GM18507 (cell line): ENCODE results near the gene LRIG3.
"Not testable (repeated sequence)": the region's sequence is repeated elsewhere in the genome, so short reads cannot be mapped to it uniquely, and the experiment has no call there.

ENCODE experiments used
- DNase-seq: peaks from one replicate; pipeline ENCODE4 v3.0.0; 2011; ENCODE audit warnings: low read depth; ENCODE audit not compliant: insufficient read length; ENCODE audit errors: extremely low spot score
- FAIRE-seq: peaks from 2 replicates; lab custom pipeline; 2011; peaks lifted over from hg19 to GRCh38; lab: Jason Lieb, UNC

The LRIG3 gene

GRCh38 chr12:58914457-58914856 is 5.8 kb downstream of the LRIG3 start:
- no peak for FAIRE-seq
- no peak for DNase-seq

GRCh38 chr12:58907391-58907790 is 12.9 kb downstream of the LRIG3 start:
- DNase-seq (no peak), FAIRE-seq (no peak)

- DNase-seq: no peak
- no peak for FAIRE-seq
Observed at GRCh38 chr12:58906917-58907316, 13.4 kb downstream of the LRIG3 start.

GRCh38 chr12:58905422-58905821 is 14.9 kb downstream of the LRIG3 start:
- DNase-seq (no peak), FAIRE-seq (no peak)

- not testable (repeated sequence) for FAIRE-seq, DNase-seq
Observed at GRCh38 chr12:58902726-58903125, 17.6 kb downstream of the LRIG3 start.

- DNase-seq: no peak
- FAIRE-seq: no peak
Observed at GRCh38 chr12:58901664-58902063, 18.6 kb downstream of the LRIG3 start.

- FAIRE-seq (no peak), DNase-seq (no peak)
Observed at GRCh38 chr12:58897969-58898368, 22.3 kb downstream of the LRIG3 start.

GRCh38 chr12:58896278-58896677 is 24.0 kb downstream of the LRIG3 start:
- FAIRE-seq (no peak), DNase-seq (no peak)

GRCh38 chr12:58895053-58895452 is 25.3 kb downstream of the LRIG3 start:
- FAIRE-seq: no peak
- no peak for DNase-seq

GRCh38 chr12:58894040-58894439 is 26.3 kb downstream of the LRIG3 start:
- FAIRE-seq: no peak
- no peak for DNase-seq

GRCh38 chr12:58893495-58893894 is 26.8 kb downstream of the LRIG3 start:
- FAIRE-seq: no peak

GRCh38 chr12:58889557-58889956 is 30.7 kb downstream of the LRIG3 start:
- FAIRE-seq: no peak

More at GRCh38 chr12:58893495-58893894, 26.8 kb downstream of the LRIG3 start:
- no peak for DNase-seq

GRCh38 chr12:58888131-58888783 is 32.0 kb downstream of the LRIG3 start:
- no peak for FAIRE-seq
- DNase-seq: no peak

More at GRCh38 chr12:58889557-58889956, 30.7 kb downstream of the LRIG3 start:
- DNase-seq: no peak

GRCh38 chr12:58887068-58887467 is 33.2 kb downstream of the LRIG3 start:
- no peak for FAIRE-seq
- no peak for DNase-seq

- no peak for FAIRE-seq
- DNase-seq: no peak
Observed at GRCh38 chr12:58886474-58886873, 33.8 kb downstream of the LRIG3 start.

GRCh38 chr12:58884916-58885315 is 35.4 kb downstream of the LRIG3 start:
- FAIRE-seq (no peak), DNase-seq (no peak)

- FAIRE-seq: no peak
- DNase-seq: no peak
Observed at GRCh38 chr12:58883576-58884334, 36.5 kb downstream of the LRIG3 start.

GRCh38 chr12:58882826-58883225 is 37.5 kb downstream of the LRIG3 start:
- FAIRE-seq (no peak), DNase-seq (no peak)

- DNase-seq (no peak), FAIRE-seq (no peak)
Observed at GRCh38 chr12:58881816-58882215, 38.5 kb downstream of the LRIG3 start.

GRCh38 chr12:58880639-58881038 is 39.7 kb downstream of the LRIG3 start:
- DNase-seq: no peak
- no peak for FAIRE-seq

GRCh38 chr12:58877243-58877743 is 43.0 kb downstream of the LRIG3 start:
- FAIRE-seq (no peak), DNase-seq (no peak)
